ENCODE measurements around the gene WIPF3.

DNA sequence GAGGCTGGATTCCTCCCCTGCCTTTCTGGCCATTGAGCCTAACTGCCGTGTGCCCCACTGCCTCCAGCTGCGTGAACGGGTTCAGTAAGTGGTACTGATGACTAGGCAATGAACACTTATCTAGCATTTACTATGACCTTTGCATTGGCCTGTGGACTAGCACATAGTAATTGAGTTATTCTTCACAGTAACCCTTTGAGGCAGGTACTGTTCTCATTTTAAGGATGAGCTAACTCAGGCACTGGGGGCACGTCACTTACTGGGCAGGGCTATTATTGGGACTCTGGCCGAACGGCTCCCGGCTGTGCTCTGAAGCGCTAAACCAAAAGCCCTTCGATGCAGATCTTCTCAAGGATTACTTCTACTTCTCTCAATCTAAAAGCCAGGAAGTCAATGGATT is 38.3 kb downstream of the WIPF3 start:
- no peak for TF ChIP-seq EZH2 (IDR thresholded peaks at IDR 0.05; ENCODE audit: borderline replicate concordance, low read length)
- TF ChIP-seq, protein P1, sequence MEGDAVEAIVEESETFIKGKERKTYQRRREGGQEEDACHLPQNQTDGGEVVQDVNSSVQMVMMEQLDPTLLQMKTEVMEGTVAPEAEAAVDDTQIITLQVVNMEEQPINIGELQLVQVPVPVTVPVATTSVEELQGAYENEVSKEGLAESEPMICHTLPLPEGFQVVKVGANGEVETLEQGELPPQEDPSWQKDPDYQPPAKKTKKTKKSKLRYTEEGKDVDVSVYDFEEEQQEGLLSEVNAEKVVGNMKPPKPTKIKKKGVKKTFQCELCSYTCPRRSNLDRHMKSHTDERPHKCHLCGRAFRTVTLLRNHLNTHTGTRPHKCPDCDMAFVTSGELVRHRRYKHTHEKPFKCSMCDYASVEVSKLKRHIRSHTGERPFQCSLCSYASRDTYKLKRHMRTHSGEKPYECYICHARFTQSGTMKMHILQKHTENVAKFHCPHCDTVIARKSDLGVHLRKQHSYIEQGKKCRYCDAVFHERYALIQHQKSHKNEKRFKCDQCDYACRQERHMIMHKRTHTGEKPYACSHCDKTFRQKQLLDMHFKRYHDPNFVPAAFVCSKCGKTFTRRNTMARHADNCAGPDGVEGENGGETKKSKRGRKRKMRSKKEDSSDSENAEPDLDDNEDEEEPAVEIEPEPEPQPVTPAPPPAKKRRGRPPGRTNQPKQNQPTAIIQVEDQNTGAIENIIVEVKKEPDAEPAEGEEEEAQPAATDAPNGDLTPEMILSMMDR (conservative IDR thresholded peaks at IDR 0.05 in 1 of 2, IDR thresholded peaks at IDR 0.05 in 1 of 2; ENCODE audit: extremely low read depth in 1 of 2, insufficient read depth in 1 of 2, low read depth in 1 of 2, low read length in 2 of 2), result no peak
